H1 (cell line): Measurements from ENCODE around the gene CLCA4.

Experiments
- CREB1 ChIP-seq: IDR thresholded peaks from 2 replicates; pipeline ENCODE4 v1.6.1; 2012; ENCODE audit warnings: inconsistent platforms
- CTCF ChIP-seq, 3 experiments: IDR thresholded peaks; 1 replicate in 2 of 3; 2 replicates in 1 of 3; pipeline versions ENCODE4 v1.5.1 to v1.6.1; 2011; ENCODE audit warnings: low read length in 3 of 3, mild to moderate bottlenecking in 3 of 3, inconsistent platforms in 2 of 3, low read depth in 1 of 3, moderate library complexity in 1 of 3; ENCODE audit not compliant: insufficient read depth in 1 of 3; ENCODE audit errors: control extremely low read depth in 1 of 3
- MAFK ChIP-seq: IDR thresholded peaks from 2 replicates; pipeline ENCODE4 v1.6.1; 2012; ENCODE audit warnings: low read depth, mild to moderate bottlenecking, improper control_type of control experiment, low read length
- POLR2AphosphoS5 ChIP-seq: IDR thresholded peaks from 2 replicates; pipeline ENCODE4 v1.6.1; 2011; ENCODE audit warnings: low read depth, low read length
- TAF1 ChIP-seq: IDR thresholded peaks from 2 replicates; pipeline ENCODE4 v1.6.1; 2011; ENCODE audit warnings: mild to moderate bottlenecking, low read depth, low read length
- TF ChIP-seq, protein P1 (sequence below): IDR thresholded peaks from 2 replicates; pipeline ENCODE4 v1.6.1; 2012; ENCODE audit warnings: inconsistent platforms
- TF ChIP-seq, protein P2 (sequence below): fragments of 300-600 bp; sonication (generic); IDR thresholded peaks from 2 replicates; pipeline ENCODE4 v1.7.1; 2012; ENCODE audit warnings: low read length, moderate library complexity, mild to moderate bottlenecking, inconsistent platforms; ENCODE audit not compliant: insufficient replicate concordance

GRCh38 chr1:86618358-86618757 is 71.5 kb downstream of the CLCA4 start:
- TF ChIP-seq, protein P1, sequence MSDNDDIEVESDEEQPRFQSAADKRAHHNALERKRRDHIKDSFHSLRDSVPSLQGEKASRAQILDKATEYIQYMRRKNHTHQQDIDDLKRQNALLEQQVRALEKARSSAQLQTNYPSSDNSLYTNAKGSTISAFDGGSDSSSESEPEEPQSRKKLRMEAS, result no peak
- TF ChIP-seq, protein P2, sequence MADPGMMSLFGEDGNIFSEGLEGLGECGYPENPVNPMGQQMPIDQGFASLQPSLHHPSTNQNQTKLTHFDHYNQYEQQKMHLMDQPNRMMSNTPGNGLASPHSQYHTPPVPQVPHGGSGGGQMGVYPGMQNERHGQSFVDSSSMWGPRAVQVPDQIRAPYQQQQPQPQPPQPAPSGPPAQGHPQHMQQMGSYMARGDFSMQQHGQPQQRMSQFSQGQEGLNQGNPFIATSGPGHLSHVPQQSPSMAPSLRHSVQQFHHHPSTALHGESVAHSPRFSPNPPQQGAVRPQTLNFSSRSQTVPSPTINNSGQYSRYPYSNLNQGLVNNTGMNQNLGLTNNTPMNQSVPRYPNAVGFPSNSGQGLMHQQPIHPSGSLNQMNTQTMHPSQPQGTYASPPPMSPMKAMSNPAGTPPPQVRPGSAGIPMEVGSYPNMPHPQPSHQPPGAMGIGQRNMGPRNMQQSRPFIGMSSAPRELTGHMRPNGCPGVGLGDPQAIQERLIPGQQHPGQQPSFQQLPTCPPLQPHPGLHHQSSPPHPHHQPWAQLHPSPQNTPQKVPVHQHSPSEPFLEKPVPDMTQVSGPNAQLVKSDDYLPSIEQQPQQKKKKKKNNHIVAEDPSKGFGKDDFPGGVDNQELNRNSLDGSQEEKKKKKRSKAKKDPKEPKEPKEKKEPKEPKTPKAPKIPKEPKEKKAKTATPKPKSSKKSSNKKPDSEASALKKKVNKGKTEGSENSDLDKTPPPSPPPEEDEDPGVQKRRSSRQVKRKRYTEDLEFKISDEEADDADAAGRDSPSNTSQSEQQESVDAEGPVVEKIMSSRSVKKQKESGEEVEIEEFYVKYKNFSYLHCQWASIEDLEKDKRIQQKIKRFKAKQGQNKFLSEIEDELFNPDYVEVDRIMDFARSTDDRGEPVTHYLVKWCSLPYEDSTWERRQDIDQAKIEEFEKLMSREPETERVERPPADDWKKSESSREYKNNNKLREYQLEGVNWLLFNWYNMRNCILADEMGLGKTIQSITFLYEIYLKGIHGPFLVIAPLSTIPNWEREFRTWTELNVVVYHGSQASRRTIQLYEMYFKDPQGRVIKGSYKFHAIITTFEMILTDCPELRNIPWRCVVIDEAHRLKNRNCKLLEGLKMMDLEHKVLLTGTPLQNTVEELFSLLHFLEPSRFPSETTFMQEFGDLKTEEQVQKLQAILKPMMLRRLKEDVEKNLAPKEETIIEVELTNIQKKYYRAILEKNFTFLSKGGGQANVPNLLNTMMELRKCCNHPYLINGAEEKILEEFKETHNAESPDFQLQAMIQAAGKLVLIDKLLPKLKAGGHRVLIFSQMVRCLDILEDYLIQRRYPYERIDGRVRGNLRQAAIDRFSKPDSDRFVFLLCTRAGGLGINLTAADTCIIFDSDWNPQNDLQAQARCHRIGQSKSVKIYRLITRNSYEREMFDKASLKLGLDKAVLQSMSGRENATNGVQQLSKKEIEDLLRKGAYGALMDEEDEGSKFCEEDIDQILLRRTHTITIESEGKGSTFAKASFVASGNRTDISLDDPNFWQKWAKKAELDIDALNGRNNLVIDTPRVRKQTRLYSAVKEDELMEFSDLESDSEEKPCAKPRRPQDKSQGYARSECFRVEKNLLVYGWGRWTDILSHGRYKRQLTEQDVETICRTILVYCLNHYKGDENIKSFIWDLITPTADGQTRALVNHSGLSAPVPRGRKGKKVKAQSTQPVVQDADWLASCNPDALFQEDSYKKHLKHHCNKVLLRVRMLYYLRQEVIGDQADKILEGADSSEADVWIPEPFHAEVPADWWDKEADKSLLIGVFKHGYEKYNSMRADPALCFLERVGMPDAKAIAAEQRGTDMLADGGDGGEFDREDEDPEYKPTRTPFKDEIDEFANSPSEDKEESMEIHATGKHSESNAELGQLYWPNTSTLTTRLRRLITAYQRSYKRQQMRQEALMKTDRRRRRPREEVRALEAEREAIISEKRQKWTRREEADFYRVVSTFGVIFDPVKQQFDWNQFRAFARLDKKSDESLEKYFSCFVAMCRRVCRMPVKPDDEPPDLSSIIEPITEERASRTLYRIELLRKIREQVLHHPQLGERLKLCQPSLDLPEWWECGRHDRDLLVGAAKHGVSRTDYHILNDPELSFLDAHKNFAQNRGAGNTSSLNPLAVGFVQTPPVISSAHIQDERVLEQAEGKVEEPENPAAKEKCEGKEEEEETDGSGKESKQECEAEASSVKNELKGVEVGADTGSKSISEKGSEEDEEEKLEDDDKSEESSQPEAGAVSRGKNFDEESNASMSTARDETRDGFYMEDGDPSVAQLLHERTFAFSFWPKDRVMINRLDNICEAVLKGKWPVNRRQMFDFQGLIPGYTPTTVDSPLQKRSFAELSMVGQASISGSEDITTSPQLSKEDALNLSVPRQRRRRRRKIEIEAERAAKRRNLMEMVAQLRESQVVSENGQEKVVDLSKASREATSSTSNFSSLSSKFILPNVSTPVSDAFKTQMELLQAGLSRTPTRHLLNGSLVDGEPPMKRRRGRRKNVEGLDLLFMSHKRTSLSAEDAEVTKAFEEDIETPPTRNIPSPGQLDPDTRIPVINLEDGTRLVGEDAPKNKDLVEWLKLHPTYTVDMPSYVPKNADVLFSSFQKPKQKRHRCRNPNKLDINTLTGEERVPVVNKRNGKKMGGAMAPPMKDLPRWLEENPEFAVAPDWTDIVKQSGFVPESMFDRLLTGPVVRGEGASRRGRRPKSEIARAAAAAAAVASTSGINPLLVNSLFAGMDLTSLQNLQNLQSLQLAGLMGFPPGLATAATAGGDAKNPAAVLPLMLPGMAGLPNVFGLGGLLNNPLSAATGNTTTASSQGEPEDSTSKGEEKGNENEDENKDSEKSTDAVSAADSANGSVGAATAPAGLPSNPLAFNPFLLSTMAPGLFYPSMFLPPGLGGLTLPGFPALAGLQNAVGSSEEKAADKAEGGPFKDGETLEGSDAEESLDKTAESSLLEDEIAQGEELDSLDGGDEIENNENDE, result no peak
- TF ChIP-seq CTCF (IDR thresholded peaks at IDR 0.05; ENCODE audit: control extremely low read depth in 1 of 3, insufficient read depth in 1 of 3, low read depth in 1 of 3, low read length in 3 of 3) (no peak), TAF1 (no peak), CREB1 (no peak), MAFK (no peak), POLR2AphosphoS5 (no peak)
